BE2C (cell line): Measurements from ENCODE around the gene MAPK14.

Experiments used
- DNase-seq: peaks from one replicate; pipeline ENCODE4 v3.0.0-alpha.2; 2020
- H3K27me3 ChIP-seq: fragments of 250-450 bp; sonication (Bioruptor Pico); 2 replicates; pipeline ENCODE4 v1.5.1; 2020; ENCODE audit warnings: mild to moderate bottlenecking
- H3K36me3 ChIP-seq: fragments of 250-450 bp; sonication (Bioruptor Pico); 2 replicates; pipeline ENCODE4 v1.5.1; 2020; ENCODE audit warnings: mild to moderate bottlenecking
- H3K4me1 ChIP-seq: fragments of 250-450 bp; sonication (Bioruptor Pico); 2 replicates; pipeline ENCODE4 v1.5.1; 2020
- H3K4me3 ChIP-seq: 2 replicates; pipeline ENCODE4 v1.5.1; 2011; ENCODE audit warnings: low read depth, low read length
- H3K9me3 ChIP-seq: fragments of 250-450 bp; sonication (Bioruptor Pico); 2 replicates; pipeline ENCODE4 v1.5.1; 2020
- CTCF ChIP-seq: IDR thresholded peaks from 2 replicates; pipeline ENCODE4 v1.5.1; 2012; ENCODE audit warnings: mild to moderate bottlenecking, low read depth, low read length

The MAPK14 gene

GRCh38 chr6:36015666-36016065, 11.9 kb upstream of the MAPK14 start:
- H3K4me1 ChIP-seq, result no peaks in the 10 kb centered on the region
- no peaks in the 10 kb centered on the region for H3K36me3 ChIP-seq
- no peaks in the 10 kb centered on the region for H3K27me3 ChIP-seq
- no peak overlapping the region for H3K4me3 ChIP-seq
- TF ChIP-seq CTCF, result no peak
- no peaks in the 10 kb centered on the region for H3K9me3 ChIP-seq
- no peak for DNase-seq

DNA sequence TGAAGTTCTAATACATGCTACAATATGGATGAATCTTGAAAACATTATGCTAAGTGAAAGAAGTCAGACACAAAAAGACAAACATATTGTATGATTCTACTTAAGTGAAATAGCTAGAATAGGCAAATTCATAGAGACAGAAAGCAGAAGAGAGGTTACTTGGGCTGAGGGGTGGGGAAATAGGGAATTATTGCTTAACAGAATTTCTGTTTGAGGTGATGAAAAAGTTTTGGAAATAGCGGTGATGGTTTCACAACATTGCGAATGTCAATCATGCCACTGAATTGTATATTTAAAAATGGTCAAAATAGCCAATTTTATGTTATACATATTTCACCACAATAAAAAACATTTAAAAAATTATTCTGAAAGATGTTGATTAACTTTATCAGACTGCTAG, 9.3 kb upstream of the MAPK14 start:
- H3K9me3 ChIP-seq, result no peaks in the 10 kb centered on the region
- H3K27me3 ChIP-seq, result no peaks in the 10 kb centered on the region
- H3K4me1 ChIP-seq, result no peaks in the 10 kb centered on the region
- H3K36me3 ChIP-seq, result no peaks in the 10 kb centered on the region
- no peak for DNase-seq
- H3K4me3 ChIP-seq, result no peak overlapping the region
- TF ChIP-seq CTCF, result no peak

DNA sequence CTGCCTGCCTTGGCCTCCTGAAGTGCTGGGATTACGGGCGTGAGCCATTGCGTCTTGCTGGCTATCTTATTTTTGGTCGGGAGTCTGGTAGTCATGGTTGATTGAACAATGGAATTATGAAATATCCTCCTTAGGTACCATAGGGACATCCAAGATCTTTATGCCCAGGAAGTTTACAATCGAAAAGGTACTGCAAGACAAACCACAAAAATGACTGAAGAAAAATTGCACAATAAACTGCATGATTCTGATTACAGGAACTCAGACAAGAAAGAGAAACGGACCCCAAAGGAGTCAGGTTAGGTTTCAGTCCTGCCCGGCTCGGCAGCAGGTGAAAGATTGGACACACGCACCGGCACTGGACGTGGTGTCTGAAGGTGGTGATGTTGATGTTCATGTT, 8.4 kb upstream of the MAPK14 start:
- Histone ChIP-seq H3K9me3 (no peaks in the 10 kb centered on the region), H3K4me1 (no peaks in the 10 kb centered on the region), H3K36me3 (no peaks in the 10 kb centered on the region), H3K4me3 (no peak overlapping the region), H3K27me3 (no peaks in the 10 kb centered on the region)
- TF ChIP-seq CTCF, result no peak
- DNase-seq, result no peak

DNA sequence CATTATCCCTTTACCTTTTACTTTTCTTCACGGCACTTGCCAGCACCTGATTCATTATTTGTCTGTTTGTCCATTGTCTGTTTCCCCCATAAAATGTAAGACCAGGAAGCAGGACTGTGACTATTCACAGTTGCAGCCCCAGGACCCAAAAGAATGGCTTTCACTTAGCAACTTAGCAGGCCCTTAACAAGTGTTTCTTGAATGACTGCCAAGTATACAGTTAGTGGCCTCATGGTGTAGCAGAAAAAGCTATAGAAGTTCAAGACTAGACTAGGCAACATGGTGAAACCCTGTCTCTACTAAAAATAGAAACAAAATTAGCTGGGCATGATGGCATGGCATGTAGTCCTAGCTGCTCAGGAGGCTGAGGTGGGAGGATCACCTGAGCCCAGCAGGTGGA, 7.5 kb upstream of the MAPK14 start:
- Histone ChIP-seq H3K4me3 (no peak overlapping the region), H3K4me1 (no peaks in the 10 kb centered on the region), H3K36me3 (no peaks in the 10 kb centered on the region), H3K27me3 (no peaks in the 10 kb centered on the region), H3K9me3 (no peaks in the 10 kb centered on the region)
- no peak for TF ChIP-seq CTCF
- no peak for DNase-seq

GRCh38 chr6:36023996-36024795, 3.4 kb upstream of the MAPK14 start, which contains the start of gene SLC26A8:
TSS of gene SLC26A8 (minus strand) at chr6:36024641. CDS start at chr6:36019707, 4,934 bp downstream.
- TF ChIP-seq CTCF, result no peak
- Histone ChIP-seq H3K4me1 (no peaks in the 10 kb centered on the region), H3K4me3 (no peak within 1 kb of the TSS), H3K27me3 (no peaks in the 10 kb centered on the region), H3K36me3 (no peaks in the 10 kb centered on the region; the same call in 1 of the 2 replicates), H3K9me3 (no peaks in the 10 kb centered on the region)
- DNase-seq, result no peak

GRCh38 chr6:36025260-36025931, 2.2 kb upstream of the MAPK14 start:
- H3K4me1 ChIP-seq, result no peaks in the 10 kb centered on the region
- no peak for TF ChIP-seq CTCF
- no peaks in the 10 kb centered on the region for H3K9me3 ChIP-seq
- H3K4me3 ChIP-seq, result no peak overlapping the region
- H3K27me3 ChIP-seq, result no peaks in the 10 kb centered on the region
- no peaks in the 10 kb centered on the region; the same call in 1 of the 2 replicates for H3K36me3 ChIP-seq
- DNase-seq, result no peak
